NT2/D1 (cell line): ENCODE data around the gene UBE2K.

ENCODE experiments used
- SUZ12 ChIP-seq: IDR thresholded peaks from 2 replicates; pipeline ENCODE4 v1.6.1; 2011; ENCODE audit not compliant: insufficient read length, insufficient read depth; ENCODE audit errors: extremely low read depth
- YY1 ChIP-seq: IDR thresholded peaks from 2 replicates; pipeline ENCODE4 v1.6.1; 2011; ENCODE audit not compliant: insufficient read length, insufficient read depth
- ZNF274 ChIP-seq: IDR thresholded peaks from 2 replicates; pipeline ENCODE4 v1.6.1; 2011; ENCODE audit warnings: mild to moderate bottlenecking, low read depth, low read length

DNA sequence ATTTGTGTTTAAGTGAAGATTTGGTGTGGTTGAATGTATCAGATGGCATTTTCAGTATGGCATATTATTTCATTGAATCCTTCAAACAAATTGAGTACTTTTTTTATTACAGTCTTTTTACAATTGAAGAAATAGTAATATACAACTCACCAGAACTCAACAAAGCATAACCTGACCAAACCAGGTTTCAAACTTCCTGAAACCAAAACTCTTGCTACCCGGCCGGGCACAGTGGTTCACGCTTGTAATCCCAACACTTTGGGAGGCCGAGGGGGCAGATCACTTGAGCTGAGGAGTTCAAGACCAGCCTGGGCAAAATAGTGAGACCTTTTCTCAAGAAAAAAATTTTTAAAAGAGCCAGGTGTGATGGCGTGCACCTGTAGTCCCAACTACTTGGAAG, 94.2 kb downstream of the UBE2K start:
- TF ChIP-seq YY1 (no peak), SUZ12 (no peak), ZNF274 (no peak)
